Superior temporal gyrus (tissue), 1 donor: ENCODE measurements around the gene RGS11.
A peak's percentile ranks its signal among the peaks of the same experiment; 100 is the strongest.
"Not testable (repeated sequence)": the region's sequence is repeated elsewhere in the genome, so short reads cannot be mapped to it uniquely, and the experiment has no call there.

Experiments used
- DNase-seq: peaks from one replicate; pipeline ENCODE4 v3.0.0-alpha.2; 2016; ENCODE audit errors: extremely low spot score

RGS11 gene

DNA sequence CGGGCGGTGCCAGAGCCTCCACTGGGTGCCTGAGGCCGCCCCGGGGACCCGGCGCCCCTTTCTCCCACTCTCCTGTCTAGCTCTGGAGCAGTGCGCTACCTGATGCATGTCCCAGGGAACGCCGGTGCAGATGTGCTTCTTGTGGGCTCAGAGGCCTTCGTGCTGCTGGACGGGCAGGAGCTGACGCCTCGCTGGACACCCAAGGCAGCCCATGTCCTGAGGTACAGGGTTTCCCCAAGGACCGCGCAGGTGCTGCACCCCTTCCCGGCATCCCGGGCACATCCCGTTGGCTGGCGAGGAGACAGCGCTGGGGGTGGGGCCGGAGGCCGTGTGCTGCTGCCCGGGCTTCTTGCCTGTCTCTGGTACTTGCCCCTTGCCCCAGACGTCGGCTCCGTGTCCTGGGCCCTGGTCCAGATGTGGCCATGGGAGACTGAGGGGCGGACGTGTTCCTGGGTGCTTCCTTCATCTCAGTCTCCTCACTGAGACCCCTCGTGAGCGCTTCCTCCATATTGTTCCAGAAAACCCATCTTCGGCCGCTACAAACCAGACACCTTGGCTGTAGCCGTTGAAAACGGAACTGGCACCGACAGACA is 12.5 kb downstream of the RGS11 start:
- no peak for DNase-seq

DNA sequence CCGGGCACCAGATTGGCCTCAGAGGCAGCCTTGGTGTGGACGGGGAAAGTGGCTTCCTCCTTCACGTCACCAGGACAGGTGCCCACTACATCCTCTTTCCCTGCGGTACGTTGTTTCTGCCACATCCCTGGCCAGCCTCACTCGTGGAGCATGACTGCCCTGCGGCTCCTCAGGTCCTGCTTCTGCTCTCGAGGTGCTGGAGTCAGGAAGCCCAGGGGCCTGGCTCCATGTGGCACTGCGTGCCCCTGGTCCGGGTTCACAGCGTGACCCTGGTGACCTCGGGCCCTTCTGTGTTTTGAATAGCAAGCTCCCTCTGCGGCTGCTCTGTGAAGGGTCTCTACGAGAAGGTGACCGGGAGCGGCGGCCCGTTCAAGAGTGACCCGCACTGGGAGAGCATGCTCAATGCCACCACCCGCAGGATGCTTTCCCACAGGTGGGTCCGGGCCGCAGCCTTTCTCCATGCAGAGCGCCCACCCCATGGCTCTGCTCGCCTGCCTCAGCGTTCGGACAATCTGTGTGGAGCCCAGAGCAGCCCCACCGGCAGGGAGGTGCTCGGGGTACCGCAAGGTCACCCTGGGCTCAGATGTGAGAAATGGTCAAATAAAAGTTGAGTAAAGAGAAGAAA is 13.5 kb downstream of the RGS11 start:
- no peak for DNase-seq

DNA sequence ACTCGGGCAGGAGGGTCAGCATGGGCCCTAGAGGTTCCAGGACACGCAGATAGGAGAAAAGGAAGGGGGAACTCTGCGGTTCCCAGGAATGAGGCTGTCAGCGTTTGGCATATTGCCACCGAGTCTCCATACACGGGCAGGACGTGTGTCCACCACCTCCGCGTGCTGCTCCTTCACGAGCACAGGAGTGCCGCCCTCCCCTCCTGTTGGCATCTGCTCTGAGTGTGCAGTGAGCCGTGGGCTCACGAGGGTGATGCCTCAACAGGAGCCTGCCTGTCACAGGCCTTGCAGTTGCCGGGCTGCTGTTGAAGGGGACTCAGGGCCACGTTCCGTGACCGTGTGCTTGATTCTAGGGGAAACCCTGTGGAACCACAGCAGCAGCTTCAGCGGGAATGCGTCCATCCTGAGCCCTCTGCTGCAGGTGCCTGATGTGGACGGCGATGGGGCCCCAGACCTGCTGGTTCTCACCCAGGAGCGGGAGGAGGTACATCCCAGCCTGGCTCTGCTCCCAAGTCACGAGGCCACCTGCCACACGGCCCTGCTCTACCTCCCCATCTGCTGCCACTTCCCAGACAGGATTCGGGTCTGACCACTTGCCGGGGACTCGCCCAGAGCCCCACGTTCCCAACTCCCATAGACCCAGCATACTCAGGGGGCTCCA is 14.6 kb downstream of the RGS11 start:
- DNase-seq: no peak

DNA sequence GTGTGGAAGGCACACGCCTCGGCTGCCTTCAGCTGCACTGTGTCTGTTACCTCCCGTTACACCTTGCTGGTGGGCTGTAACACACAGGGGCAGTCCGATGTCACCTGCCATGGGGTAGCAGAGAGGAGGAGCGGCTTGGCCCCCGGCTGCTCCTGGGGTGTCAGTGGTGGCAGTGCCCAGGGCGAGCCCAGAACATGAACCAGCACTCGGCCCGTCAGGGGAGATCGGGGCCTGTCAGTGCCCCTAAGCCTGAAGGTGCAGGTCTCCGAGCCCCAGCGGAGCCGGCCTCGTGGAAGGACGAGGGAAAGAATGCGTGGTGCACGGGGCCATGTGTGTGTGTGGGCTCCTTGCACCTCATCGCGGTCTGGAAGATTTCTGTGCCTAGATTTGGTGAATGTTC is 15.4 kb downstream of the RGS11 start:
- DNase-seq: no peak

DNA sequence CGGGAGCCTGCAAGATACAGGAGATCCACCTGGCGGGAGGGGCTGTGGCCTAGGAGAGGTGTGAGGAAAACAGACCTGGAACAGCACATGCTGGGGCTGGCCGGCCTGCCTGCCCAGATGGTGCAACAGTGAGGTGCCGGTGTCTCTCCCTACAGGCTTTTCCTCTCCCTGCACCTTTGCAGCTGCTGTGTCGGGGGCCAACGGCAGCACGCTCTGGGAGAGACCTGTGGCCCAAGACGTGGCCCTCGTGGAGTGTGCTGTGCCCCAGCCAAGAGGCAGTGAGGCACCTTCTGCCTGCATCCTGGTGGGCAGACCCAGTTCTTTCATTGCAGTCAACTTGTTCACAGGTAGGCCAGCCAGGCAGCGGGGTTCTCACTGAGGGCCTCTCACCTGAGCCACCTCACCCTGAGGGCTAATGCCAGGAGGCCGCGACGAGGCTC is 15.9 kb downstream of the RGS11 start:
- DNase-seq: no peak

DNA sequence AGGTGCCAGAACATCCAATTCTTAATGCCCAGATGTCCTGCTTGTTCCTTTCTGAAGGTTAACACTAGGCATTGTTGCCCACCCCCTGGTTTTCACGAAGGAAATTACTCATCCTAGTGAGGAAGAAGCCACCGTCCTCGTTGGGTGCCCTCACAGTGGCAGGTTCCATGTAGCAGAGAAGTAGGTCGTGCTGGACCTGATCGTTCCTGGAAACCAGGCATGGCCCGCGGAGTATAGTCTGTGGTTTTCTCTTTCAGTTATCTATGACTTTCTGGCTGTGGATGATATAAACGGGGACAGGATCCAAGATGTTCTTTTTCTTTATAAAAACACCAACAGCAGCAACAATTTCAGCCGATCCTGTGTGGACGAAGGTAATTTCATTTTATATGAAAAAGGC is 16.5 kb downstream of the RGS11 start:
- no peak for DNase-seq

DNA sequence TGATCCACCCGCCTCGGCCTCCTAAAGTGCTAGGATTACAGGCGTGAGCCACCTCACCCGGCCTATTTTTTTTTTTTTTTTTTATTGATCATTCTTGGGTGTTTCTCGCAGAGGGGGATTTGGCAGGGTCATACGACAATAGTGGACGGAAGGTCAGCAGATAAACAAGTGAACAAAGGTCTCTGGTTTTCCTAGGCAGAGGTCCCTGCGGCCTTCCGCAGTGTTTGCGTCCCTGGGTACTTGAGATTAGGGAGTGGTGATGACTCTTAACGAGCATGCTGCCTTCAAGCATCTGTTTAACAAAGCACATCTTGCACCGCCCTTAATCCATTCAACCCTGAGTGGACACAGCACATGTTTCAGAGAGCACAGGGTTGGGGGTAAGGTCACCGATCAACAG is 17.7 kb downstream of the RGS11 start:
- not testable (repeated sequence) for DNase-seq

DNA sequence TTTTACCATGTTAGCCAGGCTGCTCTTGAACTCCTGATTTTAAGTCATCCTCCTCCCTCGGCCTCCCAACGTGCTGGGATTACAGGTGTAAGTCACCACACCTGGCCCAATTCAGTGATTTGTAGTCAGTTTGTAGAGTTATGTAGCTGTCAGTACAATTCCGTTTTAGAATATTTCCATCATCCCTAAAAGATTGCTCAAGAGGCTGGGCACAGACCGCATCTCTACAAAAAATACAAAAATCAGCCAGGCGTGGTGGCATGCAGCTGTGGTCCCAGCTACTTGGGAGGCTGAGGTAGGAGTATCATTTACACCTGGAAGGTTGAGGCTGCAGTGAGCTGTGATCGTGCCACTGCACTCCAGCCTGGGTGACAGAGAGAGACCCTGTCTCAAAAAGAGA is 20.6 kb downstream of the RGS11 start:
- DNase-seq: no peak

DNA sequence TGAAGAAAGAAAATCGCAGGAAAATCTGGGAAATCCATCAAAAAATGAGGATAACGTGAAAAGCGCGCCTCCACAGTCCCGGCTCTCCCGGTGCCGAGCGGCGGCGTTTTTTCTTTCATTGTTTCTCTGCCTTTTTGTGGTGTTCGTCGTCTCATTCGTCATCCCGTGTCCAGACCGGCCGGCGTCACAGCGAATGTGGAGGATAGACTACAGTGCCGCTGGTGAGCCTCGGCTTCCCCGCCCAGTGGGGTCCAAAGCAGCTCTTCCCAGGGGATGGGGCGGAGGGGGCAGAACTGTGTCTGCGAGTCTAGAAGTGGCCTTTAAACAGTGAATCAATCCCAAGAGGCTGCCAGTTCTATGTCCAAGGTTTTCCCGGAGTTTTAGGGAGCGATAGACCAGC is 21.3 kb downstream of the RGS11 start:
- no peak for DNase-seq

DNA sequence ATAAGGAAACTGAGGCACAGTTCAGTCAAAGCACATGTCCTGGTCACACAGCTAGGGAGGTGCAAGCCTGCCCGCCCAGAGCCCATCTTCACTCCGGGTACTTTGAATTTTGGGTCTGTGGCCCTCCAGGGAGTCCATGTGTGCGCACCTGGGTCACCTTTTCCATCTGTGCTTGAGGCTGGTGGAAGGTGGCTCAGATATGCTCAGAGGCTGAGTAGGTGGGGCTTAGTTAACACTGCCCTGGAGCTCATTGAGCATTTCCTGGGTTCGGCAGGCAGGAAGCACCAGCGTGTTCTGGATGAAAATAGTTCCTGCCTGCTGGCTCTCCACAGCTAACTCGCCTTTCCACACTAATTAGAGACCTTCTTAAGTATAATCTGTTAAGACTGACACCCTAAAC is 21.9 kb downstream of the RGS11 start:
- no peak for DNase-seq

DNA sequence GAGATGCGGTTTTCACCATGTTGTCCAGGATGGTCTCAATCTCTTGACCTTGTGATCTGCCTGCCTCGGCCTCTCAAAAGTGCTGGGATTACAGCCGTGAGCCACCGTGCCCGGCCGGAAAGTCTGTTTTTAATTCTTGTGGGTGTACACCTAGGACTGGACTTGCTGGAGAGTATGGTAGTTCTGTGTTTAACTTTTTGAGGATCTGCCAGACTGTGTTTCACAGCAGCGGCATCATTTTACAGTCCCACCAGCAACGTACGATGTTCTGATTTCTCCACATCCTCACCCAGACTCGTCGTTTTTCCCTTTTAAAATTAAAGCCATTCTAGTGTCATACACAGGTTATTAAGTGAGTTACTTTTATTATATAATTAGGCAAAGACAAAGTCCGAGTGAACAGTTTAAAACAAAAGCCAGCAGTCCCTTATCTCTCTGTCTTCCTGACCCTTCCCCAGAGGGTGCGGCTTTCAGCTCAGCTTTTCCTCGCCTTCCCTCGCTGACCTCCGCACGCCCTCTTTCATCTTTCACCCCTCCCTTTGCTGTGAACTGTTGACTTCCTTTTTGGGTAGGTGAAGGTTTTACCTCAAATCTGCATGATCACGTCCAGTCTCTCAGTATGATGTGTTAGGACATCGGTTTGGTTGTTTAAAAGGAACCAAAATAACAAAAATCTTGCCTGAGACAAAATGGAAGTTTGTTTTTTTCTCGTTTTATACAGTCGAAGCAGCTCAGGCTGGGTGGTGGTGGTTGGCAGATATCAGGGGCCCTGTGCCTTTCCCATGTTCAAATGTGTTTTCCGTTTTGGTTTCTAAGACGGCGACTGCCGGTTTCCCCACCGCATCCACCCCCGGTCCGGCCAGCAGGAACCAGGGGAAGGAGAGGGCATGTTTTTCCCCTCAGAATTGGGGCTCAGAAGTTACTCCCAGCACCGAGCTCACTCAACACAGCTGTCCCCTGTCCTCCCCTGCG is 23.1 kb downstream of the RGS11 start:
- DNase-seq: no peak

DNA sequence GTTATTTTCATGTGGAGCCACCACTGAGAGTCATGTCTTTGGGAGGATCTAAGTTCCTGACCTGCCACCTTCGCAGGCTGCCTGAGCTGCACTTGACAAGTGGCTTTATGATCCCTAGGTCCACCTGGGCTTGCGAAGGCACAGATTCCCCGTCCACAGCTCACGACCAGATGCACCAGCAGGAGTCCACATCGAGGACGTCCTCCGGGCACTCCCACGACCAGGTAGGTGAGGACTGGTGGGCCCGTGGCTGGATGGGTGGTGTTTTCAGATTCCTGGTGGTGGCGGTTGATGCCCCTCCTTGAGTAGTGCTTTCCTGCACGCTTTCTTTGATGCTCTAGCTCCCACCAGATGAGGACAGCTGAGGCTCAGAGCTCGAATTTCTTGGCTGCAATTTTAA is 26.3 kb downstream of the RGS11 start:
- no peak for DNase-seq

DNA sequence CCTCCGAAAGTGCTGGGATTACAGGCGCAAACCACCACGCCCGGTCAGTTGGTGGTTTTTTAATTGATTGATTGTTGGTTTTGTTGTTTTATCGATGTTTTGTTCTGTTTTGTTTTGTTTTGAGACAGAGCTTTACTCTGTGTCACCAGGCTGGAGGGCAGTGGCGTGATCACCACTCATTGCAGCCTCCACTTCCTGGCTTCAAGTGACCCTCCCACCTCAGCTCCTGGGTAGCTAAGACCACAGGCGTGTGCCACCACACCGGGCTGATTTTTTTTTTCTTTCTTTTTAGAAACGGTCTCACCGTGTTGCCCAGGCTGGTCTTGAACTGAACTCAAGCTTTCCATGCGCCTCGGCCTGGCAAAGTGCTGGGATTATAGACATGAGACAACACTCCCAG is 28.7 kb downstream of the RGS11 start:
- no peak for DNase-seq

DNA sequence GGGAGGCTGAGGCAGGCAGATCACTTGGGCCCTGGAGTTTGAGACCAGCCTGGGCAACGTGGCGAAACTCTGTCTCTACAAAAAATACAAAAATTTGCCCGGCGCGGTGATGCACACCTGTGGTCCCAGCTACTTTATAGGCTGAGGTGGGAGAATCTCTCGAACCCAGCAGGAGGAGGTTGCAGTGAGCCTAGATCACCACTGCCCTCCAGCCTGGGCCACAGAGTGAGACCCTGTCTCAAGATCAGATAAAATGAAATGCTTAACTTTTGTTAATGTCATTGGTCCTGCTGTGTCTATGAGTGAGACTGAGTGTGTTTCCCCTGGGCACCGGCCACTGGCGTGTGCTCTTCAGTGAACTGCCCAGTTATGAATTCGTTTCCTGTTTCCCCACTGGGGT is 30.6 kb downstream of the RGS11 start:
- DNase-seq: no peak

DNA sequence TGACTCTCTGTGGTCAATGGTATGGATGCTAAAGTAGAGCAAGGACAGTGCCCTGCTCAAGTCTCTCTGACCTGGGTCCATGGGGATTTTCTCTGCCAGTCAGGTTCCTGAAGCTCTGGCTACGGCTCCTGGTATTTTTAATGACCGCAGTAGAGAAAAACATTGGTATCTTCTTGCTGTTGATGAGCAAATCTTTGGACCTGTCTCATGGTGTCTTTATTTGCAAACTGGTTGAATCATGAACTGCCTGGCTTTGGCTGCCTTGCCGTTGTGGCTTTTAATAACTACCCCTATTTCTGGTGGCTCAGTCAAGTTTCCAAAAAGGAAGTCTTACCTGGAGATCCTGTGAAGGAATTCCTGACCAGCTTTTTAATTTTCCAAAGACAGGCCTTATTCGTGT is 32.4 kb downstream of the RGS11 start:
- DNase-seq: no peak

DNA sequence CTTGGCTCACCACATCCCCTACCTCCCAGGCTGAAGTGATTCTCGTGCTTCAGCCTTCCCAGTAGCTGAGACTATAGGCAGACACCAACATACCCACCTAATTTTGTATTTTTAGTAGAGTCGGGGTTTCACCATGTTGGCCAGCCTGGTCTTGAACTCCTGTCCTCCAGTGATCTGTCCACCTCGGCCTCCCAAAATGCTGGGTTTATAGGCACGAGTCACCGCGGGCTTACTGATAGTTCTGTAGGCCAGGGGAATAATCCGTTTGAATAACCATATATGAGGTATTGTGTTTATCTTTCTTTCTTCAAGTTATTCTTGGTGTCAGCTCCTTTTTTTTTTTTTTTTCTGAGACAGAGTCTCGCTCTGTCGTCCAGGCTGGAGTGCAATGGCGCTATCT is 33.5 kb downstream of the RGS11 start:
- no peak for DNase-seq

DNA sequence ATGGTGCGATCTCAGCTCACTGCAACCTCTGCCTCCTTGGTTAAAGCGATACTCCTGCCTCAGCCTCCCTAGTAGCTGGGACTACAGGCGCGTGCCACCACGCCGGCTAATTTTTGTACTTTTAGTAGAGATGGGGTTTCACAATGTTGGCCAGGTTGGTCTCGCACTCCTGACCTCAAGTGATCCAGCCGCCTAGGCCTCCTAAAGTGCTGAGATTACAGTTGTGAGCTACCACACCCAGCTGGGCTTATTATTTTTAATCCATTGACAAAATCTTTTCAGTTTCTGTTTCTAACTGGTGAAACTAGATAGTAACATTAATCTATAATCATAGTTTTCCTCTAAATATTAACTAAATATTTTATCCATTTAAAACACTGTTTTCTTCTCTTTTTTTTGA is 35.2 kb downstream of the RGS11 start:
- no peak for DNase-seq

DNA sequence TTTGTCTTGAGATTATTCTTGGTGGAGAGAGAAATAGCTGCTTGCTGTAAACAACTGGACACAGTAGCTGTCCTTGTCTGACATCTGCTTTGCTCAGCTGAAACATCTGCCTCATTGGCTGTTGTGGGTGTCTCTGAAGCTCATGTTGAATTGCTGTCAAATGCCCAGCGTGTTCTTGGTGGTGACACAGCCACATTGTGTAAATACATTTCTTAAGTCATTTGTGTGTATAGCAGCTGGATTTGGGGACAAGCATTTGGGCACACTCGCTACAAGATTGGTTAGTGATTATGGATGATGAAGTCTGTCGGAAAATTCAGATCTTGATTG is 35.8 kb downstream of the RGS11 start:
- peak; percentile 66 for DNase-seq

DNA sequence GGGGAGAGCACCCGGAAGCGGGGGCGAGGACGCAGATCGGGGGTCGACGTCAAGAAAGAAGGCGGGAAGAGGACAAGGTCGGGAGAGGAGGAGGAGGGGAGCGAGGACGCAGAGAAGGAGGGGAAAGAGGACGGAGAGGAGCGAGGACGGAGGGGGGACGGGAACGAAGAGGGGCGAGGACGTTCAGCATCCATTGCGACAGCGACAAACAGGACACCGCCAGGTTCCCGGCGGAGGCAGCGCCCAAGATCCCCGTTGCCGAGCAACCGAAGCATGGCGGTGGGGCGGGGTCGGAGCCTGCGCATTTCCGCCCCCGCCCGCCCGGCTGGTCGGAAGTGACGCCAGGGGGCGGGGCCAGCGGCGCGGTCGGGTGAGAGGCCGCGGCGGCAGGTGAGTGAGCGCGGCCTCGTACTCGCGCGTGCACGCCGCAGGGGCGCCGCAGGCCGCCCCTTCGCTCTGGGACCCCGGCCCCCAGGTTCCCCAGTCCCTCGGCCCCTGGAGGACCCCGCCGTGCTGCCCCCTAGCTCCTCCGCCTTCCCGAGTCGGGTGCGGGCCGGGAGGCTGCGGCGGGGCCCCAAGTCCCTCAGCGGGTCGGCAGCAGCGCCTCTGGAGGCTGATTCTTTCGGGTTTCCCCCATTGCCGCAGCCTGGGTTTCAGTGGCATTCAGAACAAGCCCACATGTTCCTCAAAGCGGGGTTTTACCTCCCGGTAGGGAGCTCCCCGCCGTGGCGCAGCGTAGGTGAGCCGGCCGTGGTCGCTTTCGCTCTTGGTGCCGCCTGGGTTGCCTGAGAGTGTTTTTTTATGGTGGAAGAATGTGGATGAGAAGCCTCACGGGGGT is 41.1 kb downstream of the RGS11 start, which contains the start of gene FAM234A:
FAM234A (plus strand) TSS at position 354 of the 838 bp plus-strand sequence. CDS start 19,593 bp downstream, outside the sequence.
- DNase-seq: peak; percentile 92

DNA sequence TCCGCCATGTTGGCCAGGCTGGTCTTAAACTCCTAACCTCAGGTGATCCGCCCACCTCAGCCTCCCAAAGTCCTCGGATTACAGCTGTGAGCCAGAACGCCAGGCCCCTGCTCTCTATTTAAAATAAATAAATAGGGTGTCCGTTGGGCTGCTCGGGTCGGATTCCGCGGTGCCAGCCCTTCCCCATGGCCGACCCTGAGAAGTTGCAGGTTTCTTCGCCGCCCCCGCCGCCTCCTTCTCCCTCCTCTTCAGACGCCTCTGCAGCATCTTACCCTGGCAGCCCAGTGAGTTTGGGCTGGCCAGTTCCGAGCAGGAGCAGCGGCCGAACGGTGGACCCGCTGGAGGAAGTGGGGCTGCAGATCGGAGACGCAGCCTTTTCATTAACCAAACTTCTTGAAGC is 44.8 kb downstream of the RGS11 start:
- DNase-seq: no peak

DNA sequence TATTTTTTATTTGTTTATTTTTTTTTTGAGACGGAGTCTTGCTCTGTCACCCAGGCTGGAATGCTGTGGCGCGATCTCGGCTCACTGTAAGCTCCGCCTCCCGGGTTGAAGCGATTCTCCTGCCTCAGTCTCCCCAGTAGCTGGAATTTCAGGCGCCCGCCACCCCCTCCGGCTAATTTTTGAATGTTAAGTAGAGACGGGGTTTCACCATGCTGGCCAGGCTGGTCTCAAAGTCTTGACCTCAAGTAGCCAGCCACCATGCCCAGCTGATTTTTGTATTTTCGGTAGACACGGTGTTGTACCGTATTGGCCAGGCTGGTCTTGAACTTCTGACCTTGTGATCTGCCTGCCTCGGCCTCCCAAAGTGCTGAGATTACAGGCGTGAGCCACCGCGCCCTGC is 45.4 kb downstream of the RGS11 start:
- not testable (repeated sequence) for DNase-seq
